GM23248 (cell line): ENCODE results near the gene SBK3. TPM values are rescaled to one million over a fixed set of nuclear protein-coding genes. Genes with fewer than 3 reads are reported as not detected.
A peak's percentile ranks its signal among the peaks of the same experiment; 100 is the strongest.
"Not testable (repeated sequence)": the region's sequence is repeated elsewhere in the genome, so short reads cannot be mapped to it uniquely, and the experiment has no call there.

Experiments
- DNase-seq: peaks from one replicate; pipeline ENCODE4 v3.0.0-alpha.2; 2015
- H2AFZ ChIP-seq: fragments of 200-600 bp; sonication (generic); 2 replicates; pipeline ENCODE4 v1.6.1; 2016; ENCODE audit warnings: antibody characterized with exemption
- H3F3A ChIP-seq: fragments of 200-600 bp; sonication (generic); 2 replicates; pipeline ENCODE4 v1.6.1; 2016; ENCODE audit warnings: mild to moderate bottlenecking, antibody characterized with exemption, mixed run types; ENCODE audit not compliant: insufficient read depth
- H3K27ac ChIP-seq: fragments of 200-600 bp; sonication (generic); 2 replicates; pipeline ENCODE4 v1.5.1; 2016; ENCODE audit warnings: mild to moderate bottlenecking
- H3K27me3 ChIP-seq: fragments of 200-600 bp; sonication (generic); replicated peaks from 2 replicates; pipeline ENCODE4 v1.6.1; 2016; ENCODE audit warnings: mild to moderate bottlenecking; ENCODE audit not compliant: insufficient read depth
- H3K36me3 ChIP-seq: fragments of 200-600 bp; sonication (generic); 2 replicates; pipeline ENCODE4 v1.6.1; 2016; ENCODE audit warnings: low read depth, mild to moderate bottlenecking
- H3K4me1 ChIP-seq: fragments of 200-600 bp; sonication (generic); 2 replicates; pipeline ENCODE4 v1.6.1; 2016; ENCODE audit warnings: mild to moderate bottlenecking; ENCODE audit not compliant: insufficient read depth
- H3K4me2 ChIP-seq: fragments of 200-600 bp; sonication (generic); one replicate; pipeline ENCODE4 v1.6.1; 2016; ENCODE audit warnings: mild to moderate bottlenecking; ENCODE audit not compliant: unreplicated experiment
- H3K4me3 ChIP-seq: fragments of 200-600 bp; sonication (generic); 2 replicates; pipeline ENCODE4 v1.5.1; 2016; ENCODE audit warnings: mild to moderate bottlenecking
- H3K79me2 ChIP-seq: fragments of 200-600 bp; sonication (generic); 2 replicates; pipeline ENCODE4 v1.6.1; 2016; ENCODE audit warnings: mild to moderate bottlenecking; ENCODE audit not compliant: insufficient read depth
- H3K9ac ChIP-seq: fragments of 200-600 bp; sonication (generic); 2 replicates; pipeline ENCODE4 v1.6.1; 2016; ENCODE audit warnings: mild to moderate bottlenecking
- H3K9me2 ChIP-seq: fragments of 200-600 bp; sonication (generic); 2 replicates; pipeline ENCODE4 v1.6.1; 2016; ENCODE audit warnings: mixed run types, mild to moderate bottlenecking, moderate library complexity; ENCODE audit not compliant: insufficient read depth
- H3K9me3 ChIP-seq: fragments of 200-600 bp; sonication (generic); one replicate; pipeline ENCODE4 v1.6.1; 2017; ENCODE audit warnings: low read depth
- H4K20me1 ChIP-seq: fragments of 200-600 bp; sonication (generic); 2 replicates; pipeline ENCODE4 v1.6.0; 2016; ENCODE audit not compliant: insufficient read depth
- EZH2 ChIP-seq: fragments of 200-600 bp; sonication (generic); IDR thresholded peaks from 2 replicates; pipeline ENCODE4 v1.6.1; 2018; ENCODE audit warnings: antibody characterized with exemption, mild to moderate bottlenecking; ENCODE audit not compliant: insufficient read depth, poor library complexity, severe bottlenecking
- EZH2phosphoT487 ChIP-seq: fragments of 200-600 bp; sonication (generic); IDR thresholded peaks from 2 replicates; pipeline ENCODE4 v1.6.1; 2018; ENCODE audit warnings: antibody characterized with exemption, moderate library complexity, mild to moderate bottlenecking, low read depth; ENCODE audit not compliant: insufficient read depth
- WGBS, 2 experiments: methylation state at CpG; one replicate each; pipeline ENCODE4 v1.1.6; 2015 to 2017; ENCODE audit warnings: low lambda C conversion rate in 2 of 2, low coverage in 1 of 2; ENCODE audit errors: missing lambda C conversion rate in 2 of 2; 5-methylcytosine and 5-hydroxymethylcytosine counted together
- in situ Hi-C: fragments of 300-500 bp; cut with MboI; formaldehyde crosslinking; loops from 2 replicates; pipeline ENCODE4 v1.15.0; 2020
- polyA plus RNA-seq: library from polyadenylated mRNA; unstranded; fragments of >200 nt; fragmentation: Nextera tagmentation; extraction: Ambion mirVana; gene quantifications from 2 replicates; pipeline ENCODE4 v1.2.1, GENCODE V29; 2016
- total RNA-seq: library from RNA; depleted of rRNA; stranded (reverse); fragments of >200 nt; shearing (Covaris generic); gene quantifications from 2 replicates; pipeline ENCODE4 v1.2.3, GENCODE V29; 2014

The SBK3 gene
- total and polyA plus RNA-seq, 2 experiments from 2014 or later = not detected

GRCh38 chr19:55585658-55586339 is 40.5 kb upstream of the SBK3 start:
- Histone ChIP-seq H3K4me3 (peak overlapping the region; percentile 66), H3K9ac (peak overlapping the region; percentile 34; the same call in 1 of the 2 replicates), H3K27me3 (no peaks in the 10 kb centered on the region), H3K79me2 (peaks cover 6% of the 10 kb centered on the region; the same call in 1 of the 2 replicates), H3K9me2 (no peaks in the 10 kb centered on the region), H3K36me3 (no peaks in the 10 kb centered on the region), H3K27ac (no peak overlapping the region), H4K20me1 (no peaks in the 10 kb centered on the region), H3K9me3 (no peaks in the 10 kb centered on the region), H3K4me1 (no peaks in the 10 kb centered on the region; the same call in 1 of the 2 replicates), H3K4me2 (peak overlapping the region; percentile 65), H2AFZ (peak overlapping the region; percentile 87), H3F3A (peaks cover 11% of the 10 kb centered on the region)
- no peak for TF ChIP-seq EZH2phosphoT487
- TF ChIP-seq EZH2 = no peak
- in situ Hi-C loops = no loop called here
- DNase-seq = peak; percentile 60
- WGBS, 2 experiments = 4 to 6% methylated on average over 25 to 36 of the region's 36 CpGs

DNA sequence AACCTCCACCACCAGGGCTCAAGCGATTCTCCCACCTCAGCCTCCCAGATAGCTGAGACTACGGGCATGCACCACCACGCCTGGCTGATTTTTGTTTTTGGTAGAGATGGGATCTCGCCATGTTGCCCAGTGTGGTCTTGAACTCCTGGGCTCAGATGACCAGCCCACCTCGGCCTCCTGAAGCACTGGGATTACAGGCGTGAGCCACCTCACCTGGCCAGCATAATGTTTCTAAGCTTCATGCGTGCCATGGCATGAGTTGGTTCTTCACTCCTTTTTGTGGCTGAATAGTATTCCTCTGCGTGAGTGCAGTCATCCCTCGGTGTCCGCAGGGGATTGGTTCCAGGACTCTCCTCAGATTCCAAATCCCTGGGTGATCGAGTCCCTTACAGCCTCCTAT is 39.5 kb upstream of the SBK3 start:
- H3K79me2 ChIP-seq = peaks cover 14% of the 10 kb centered on the region
- no peak overlapping the region for H3K9ac ChIP-seq
- peaks cover 13% of the 10 kb centered on the region for H3F3A ChIP-seq
- no peaks in the 10 kb centered on the region for H3K9me3 ChIP-seq
- H3K4me1 ChIP-seq = no peaks in the 10 kb centered on the region; the same call in 1 of the 2 replicates
- no peaks in the 10 kb centered on the region for H3K9me2 ChIP-seq
- no peaks in the 10 kb centered on the region for H3K27me3 ChIP-seq
- DNase-seq = no peak
- in situ Hi-C loops = no loop called here
- H3K4me3 ChIP-seq = no peak overlapping the region
- H3K4me2 ChIP-seq = no peak overlapping the region
- no peaks in the 10 kb centered on the region for H3K36me3 ChIP-seq
- H3K27ac ChIP-seq = no peak overlapping the region
- TF ChIP-seq EZH2 (no peak), EZH2phosphoT487 (no peak)
- H4K20me1 ChIP-seq = no peaks in the 10 kb centered on the region
- 67 to 74% methylated on average over 11 of the region's 11 CpGs for WGBS, 2 experiments
- H2AFZ ChIP-seq = no peak overlapping the region

DNA sequence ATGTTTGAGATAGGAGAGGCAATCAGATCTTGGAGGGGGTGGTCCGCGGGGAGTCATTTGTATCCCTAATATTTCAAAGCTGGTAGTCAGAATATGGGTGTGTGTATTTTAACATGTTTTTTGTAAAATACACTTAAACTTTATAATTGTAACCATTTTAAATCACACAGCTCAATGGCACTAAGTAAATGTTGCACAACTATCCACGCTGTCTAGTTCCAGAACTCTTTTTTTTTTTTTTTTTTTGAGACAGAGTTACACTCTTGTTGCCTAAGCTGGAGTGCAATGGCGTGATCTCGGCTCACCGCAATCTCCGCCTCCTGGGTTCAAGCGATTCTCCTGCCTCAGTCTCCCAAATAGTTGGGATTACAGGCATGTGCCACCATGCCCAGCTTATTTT is 38.6 kb upstream of the SBK3 start:
- H3K4me3 ChIP-seq, in situ Hi-C loops, H2AFZ ChIP-seq, H3K27me3 ChIP-seq, H3K9me2 ChIP-seq, DNase-seq, H3K27ac ChIP-seq, H3K4me2 ChIP-seq, H3K36me3 ChIP-seq, H3K9me3 ChIP-seq, H4K20me1 ChIP-seq, H3K4me1 ChIP-seq, H3K9ac ChIP-seq: not testable (repeated sequence)
- WGBS, 2 experiments = 60 to 67% methylated on average over 8 of the region's 8 CpGs
- peaks cover 19% of the 10 kb centered on the region for H3K79me2 ChIP-seq
- H3F3A ChIP-seq = peaks cover 15% of the 10 kb centered on the region

DNA sequence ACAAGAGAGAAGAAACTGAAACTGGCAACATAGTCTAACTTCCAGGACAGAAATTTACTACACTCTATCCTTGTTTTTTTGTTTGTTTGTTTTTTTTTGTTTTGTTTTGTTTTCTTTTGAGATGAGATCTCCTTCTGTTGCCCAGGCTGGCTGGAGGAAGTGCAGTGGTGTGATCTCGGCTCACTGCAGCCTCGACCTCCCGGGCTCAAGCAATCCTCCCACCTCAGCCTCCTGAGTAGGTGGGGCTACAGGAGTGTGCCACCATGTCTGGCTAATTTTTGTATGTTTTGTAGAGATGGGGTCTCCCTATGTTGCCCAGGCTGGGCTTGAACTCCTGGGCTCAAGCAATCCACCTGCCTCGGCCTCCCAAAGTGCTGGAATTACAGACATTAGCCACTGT is 36.9 kb upstream of the SBK3 start:
- WGBS, 2 experiments = 60 to 81% methylated on average over 4 of the region's 4 CpGs
- H3K4me3 ChIP-seq, H4K20me1 ChIP-seq, DNase-seq, H3K27ac ChIP-seq, H3K27me3 ChIP-seq, H3K36me3 ChIP-seq, H3K4me1 ChIP-seq, in situ Hi-C loops, H3K9me3 ChIP-seq, H3K9me2 ChIP-seq, H2AFZ ChIP-seq, H3K4me2 ChIP-seq, H3K9ac ChIP-seq: not testable (repeated sequence)
- Histone ChIP-seq H3F3A (peaks cover 15% of the 10 kb centered on the region), H3K79me2 (peaks cover 19% of the 10 kb centered on the region)

- no peaks in the 10 kb centered on the region for H3K36me3 ChIP-seq
- in situ Hi-C loops = no loop called here
- H3K9me3 ChIP-seq = no peaks in the 10 kb centered on the region
- H3K27ac ChIP-seq = no peak overlapping the region
- H3K9me2 ChIP-seq = no peaks in the 10 kb centered on the region
- no peak overlapping the region for H3K4me2 ChIP-seq
- no peaks in the 10 kb centered on the region for H3K27me3 ChIP-seq
- H2AFZ ChIP-seq = peak overlapping the region; percentile 99; the same call in 1 of the 2 replicates
- peaks cover 19% of the 10 kb centered on the region for H3K79me2 ChIP-seq
- no peaks in the 10 kb centered on the region; the same call in 1 of the 2 replicates for H3K4me1 ChIP-seq
- DNase-seq = peak; percentile 14
- no peak overlapping the region for H3K9ac ChIP-seq
- no peak overlapping the region for H3K4me3 ChIP-seq
- H3F3A ChIP-seq = peaks cover 15% of the 10 kb centered on the region
- H4K20me1 ChIP-seq = no peaks in the 10 kb centered on the region
- TF ChIP-seq EZH2phosphoT487 (no peak), EZH2 (no peak)
- WGBS, 2 experiments = 1 to 2% methylated on average over 6 of the region's 6 CpGs
Observed at GRCh38 chr19:55581823-55582223, 36.5 kb upstream of the SBK3 start.
